ENCODE measurements around the gene SKIC8.

Gene SKIC8

DNA sequence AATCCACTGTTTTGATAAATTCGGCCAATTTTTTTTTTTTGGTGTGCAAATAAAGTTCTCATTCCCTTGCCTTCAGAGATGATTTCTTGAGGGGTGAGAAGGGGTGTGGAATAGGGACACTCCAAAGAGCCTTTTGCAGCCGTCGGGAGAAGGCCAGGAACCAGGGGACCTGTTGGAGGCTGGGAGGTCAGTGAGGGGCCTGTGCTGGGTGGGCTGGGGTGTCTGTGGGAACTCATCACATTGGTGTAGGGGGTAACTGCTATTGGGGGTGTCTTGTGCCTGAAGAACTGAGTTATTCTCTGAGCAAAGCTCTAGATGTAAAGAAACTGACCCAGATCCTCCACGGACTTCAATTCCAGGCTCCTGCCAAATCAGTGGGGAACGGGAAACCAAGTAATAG lies 13.5 kb upstream of the SKIC8 start:
- H3K27ac ChIP-seq: no peak overlapping the region
- TF ChIP-seq ZFX (IDR thresholded peaks at IDR 0.05): no peak
- TF ChIP-seq, protein P1, sequence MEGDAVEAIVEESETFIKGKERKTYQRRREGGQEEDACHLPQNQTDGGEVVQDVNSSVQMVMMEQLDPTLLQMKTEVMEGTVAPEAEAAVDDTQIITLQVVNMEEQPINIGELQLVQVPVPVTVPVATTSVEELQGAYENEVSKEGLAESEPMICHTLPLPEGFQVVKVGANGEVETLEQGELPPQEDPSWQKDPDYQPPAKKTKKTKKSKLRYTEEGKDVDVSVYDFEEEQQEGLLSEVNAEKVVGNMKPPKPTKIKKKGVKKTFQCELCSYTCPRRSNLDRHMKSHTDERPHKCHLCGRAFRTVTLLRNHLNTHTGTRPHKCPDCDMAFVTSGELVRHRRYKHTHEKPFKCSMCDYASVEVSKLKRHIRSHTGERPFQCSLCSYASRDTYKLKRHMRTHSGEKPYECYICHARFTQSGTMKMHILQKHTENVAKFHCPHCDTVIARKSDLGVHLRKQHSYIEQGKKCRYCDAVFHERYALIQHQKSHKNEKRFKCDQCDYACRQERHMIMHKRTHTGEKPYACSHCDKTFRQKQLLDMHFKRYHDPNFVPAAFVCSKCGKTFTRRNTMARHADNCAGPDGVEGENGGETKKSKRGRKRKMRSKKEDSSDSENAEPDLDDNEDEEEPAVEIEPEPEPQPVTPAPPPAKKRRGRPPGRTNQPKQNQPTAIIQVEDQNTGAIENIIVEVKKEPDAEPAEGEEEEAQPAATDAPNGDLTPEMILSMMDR (conservative IDR thresholded peaks at IDR 0.05): no peak

DNA sequence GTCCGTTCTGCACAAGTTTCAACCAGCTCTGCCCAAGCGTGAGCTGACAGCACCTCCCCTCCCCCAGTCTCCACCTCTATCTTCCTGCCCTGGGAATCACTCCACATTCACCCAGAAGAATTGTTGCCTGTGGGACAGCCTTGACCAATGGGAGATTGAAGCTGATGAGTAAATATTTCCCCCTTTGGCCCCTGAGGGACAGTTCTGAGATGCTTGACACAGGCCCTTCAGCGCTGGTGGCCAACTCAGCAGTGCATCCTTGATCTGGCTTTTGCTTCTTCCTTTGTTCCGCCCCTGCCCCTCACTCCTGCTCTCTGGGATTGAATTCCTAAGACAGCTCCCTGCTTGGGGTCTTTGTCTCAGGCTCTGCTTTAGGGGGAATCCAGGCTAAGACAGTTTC lies 13.1 kb upstream of the SKIC8 start:
- H3K27ac ChIP-seq: no peak overlapping the region
- no peak for TF ChIP-seq ZFX (IDR thresholded peaks at IDR 0.05)
- TF ChIP-seq, protein P1 (conservative IDR thresholded peaks at IDR 0.05): no peak

DNA sequence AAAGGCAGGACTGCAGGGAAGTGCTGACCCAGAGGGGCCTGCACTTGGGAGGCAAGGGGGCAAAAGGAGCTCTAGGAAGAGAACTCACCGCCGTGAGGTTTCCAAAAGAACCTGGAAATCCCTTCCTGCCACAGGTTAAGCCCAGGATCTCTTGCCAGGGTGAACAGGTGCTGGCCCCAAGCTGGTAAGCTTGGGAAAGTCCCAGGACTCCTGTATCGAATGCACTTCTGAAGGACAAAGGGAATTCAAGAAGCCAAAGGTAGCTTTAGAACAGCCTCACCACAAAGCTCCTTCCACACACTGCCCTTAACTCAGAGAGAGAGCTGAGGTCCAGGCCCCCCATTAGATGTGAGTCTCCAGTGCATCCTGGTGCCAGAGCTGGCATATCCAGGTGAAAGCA lies 11.9 kb upstream of the SKIC8 start:
- TF ChIP-seq, protein P1 (conservative IDR thresholded peaks at IDR 0.05): no peak
- no peak for TF ChIP-seq ZFX (IDR thresholded peaks at IDR 0.05)
- no peak overlapping the region for H3K27ac ChIP-seq

DNA sequence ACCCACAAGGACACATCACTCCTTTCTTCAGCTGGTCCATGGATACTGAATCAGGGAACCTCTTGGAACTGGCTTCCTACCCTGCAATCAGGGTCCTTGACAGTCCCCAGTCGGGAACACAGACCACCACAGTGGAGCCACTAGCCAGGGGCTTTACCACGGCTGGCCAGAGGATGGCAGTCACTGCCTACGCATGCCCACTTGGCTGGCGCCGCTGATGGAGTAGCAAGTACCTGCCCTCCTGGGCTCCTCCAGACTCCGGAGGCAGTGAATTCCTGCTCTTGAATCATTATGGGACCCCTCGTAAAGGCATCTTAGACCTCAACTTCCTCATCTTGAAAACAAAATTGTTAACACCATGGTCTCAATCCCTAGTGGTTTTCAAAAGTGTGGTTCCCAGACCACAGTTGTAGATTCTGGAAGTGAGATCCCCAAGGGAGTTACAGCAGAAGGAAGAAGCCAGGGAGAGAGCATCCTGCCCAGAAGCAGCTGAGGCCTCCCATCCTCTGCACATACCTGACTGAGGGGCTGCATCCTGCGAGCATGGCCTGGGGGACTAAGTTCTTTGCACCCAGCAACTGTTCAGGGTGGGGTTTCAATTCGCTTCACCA lies 9.1 kb upstream of the SKIC8 start:
- no peak overlapping the region for H3K27ac ChIP-seq
- TF ChIP-seq, protein P1 (conservative IDR thresholded peaks at IDR 0.05): peak; percentile 93
- no peak for TF ChIP-seq ZFX (IDR thresholded peaks at IDR 0.05)

DNA sequence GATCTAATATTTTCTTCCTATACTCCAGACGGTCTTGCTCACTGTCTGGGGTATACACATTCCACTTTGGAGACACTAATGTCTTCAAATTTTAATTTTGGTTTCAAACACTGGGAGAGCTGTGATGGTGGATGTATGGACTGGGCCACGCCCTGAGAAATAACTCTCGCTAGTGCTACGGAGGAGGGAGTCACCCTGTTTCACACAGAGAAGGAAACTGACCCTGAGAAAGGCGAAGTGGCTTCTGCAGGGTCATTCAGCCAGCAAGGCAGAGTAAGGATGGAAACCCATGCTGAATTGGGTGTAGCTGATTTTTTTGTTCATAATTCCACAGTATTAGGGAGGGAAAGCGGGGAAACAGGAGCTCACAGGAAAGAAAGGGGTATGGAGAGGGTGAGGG lies 8.6 kb upstream of the SKIC8 start:
- H3K27ac ChIP-seq: no peak overlapping the region
- TF ChIP-seq, protein P1 (conservative IDR thresholded peaks at IDR 0.05): no peak
- TF ChIP-seq ZFX (IDR thresholded peaks at IDR 0.05): no peak

DNA sequence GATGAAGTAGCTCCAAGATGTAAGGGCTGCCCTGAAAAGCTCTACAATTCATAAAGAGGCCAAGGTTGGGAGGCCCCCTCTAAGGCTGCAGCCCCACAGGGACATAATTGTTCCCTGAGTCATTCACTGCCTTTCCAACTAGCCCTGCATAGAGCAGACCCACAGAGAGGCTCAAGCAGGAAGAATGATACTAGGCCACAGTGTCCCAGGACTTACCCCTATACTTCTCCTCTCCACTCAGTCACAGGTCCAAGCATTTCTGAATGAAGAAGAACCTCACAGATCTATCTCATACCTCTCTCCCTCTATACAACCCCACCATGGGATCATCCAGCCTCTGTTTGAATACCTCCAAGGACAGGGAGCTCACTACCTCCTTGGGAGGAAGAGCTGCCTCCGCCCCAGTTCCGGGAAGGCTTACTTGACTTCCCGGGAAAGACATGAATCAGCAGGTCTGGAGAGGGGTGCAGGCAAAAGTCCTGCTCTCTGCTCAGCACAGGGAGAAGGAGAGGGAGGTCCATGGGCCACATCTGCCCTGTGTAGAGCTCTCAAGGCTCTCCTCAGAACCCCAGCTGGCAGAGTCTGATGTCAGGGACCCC lies 6.9 kb upstream of the SKIC8 start:
- H3K27ac ChIP-seq: no peak overlapping the region
- TF ChIP-seq ZFX (IDR thresholded peaks at IDR 0.05): no peak
- TF ChIP-seq, protein P1 (conservative IDR thresholded peaks at IDR 0.05): no peak

DNA sequence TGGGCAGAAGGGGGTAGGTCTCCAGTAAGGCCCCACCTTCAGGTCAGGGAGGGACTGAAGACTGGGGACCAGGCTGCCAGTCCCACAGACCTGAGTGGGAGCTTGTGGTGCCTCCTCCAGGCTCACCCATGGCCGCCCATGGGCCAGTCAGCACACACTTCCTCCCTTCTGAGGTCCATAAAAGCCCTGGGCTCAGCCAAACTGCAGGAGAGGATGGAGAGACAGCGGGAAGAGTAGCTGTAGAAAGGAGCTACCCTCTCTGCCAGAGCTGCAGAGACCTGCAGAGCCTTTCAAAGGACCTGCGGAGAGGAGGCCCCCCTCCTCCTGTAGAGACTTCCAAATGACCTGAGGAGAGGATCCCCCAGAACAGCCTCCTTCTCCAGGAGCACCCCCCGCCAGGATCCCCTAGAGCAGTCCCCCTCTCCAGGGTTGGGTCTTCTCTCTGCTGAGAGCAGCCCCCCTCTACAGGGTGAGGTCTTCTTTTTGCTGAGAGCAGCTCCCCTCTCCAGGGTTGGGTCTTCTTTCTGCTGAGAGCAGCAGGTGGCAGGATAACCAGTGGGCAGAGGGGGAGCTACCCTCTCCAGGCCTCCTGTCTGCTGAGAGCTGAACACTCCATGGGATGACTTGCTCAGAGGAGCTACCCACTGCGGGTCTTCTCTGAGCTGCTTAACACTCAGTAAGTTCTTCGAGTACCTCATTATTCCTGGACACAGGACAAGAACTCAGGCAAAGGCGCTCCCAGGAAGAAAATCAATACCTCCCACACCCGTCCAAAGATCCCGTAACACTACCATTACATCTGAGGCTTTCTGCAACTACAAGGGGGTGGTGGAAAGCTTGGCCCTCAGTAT lies 5.0 kb upstream of the SKIC8 start:
- H3K27ac ChIP-seq: no peak overlapping the region

More for the DNA sequence above, 5.0 kb upstream of the SKIC8 start:
- TF ChIP-seq, protein P1 (conservative IDR thresholded peaks at IDR 0.05): no peak
- TF ChIP-seq ZFX (IDR thresholded peaks at IDR 0.05): no peak
